Lower leg skin (tissue), 3 donors: ENCODE data around the gene ILDR2.

Experiments used
- CTCF ChIP-seq, 3 donors: fragments of 450-650 bp; IDR thresholded peaks; one replicate each; pipeline ENCODE4 v1.5.1; 2016; ENCODE audit warnings: antibody characterized with exemption in 3 of 3, mild to moderate bottlenecking in 3 of 3, moderate library complexity in 2 of 3
- POLR2A ChIP-seq, 2 donors: fragments of 450-650 bp; IDR thresholded peaks; one replicate each; pipeline ENCODE4 v1.6.1; 2016 to 2017; ENCODE audit warnings: antibody characterized with exemption in 2 of 2, mild to moderate bottlenecking in 1 of 2, moderate library complexity in 1 of 2

GRCh38 chr1:166937329-166937728 lies 38.0 kb downstream of the ILDR2 start:
- TF ChIP-seq CTCF (IDR thresholded peaks at IDR 0.05) (no peak), POLR2A (IDR thresholded peaks at IDR 0.05) (no peak)
